GM19372 (cell line): Measurements from ENCODE around the gene CACNA2D4.

Source experiments
- ATAC-seq: cut with Tn5 transposase; IDR thresholded peaks from one replicate; pipeline ENCODE4 v1.9.1; 2021; ENCODE audit warnings: mild to moderate bottlenecking, low read depth, moderate library complexity; ENCODE audit not compliant: unreplicated experiment

The CACNA2D4 gene

GRCh38 chr12:1848146-1848545, 70.3 kb downstream of the CACNA2D4 start:
- ATAC-seq: no peak

DNA sequence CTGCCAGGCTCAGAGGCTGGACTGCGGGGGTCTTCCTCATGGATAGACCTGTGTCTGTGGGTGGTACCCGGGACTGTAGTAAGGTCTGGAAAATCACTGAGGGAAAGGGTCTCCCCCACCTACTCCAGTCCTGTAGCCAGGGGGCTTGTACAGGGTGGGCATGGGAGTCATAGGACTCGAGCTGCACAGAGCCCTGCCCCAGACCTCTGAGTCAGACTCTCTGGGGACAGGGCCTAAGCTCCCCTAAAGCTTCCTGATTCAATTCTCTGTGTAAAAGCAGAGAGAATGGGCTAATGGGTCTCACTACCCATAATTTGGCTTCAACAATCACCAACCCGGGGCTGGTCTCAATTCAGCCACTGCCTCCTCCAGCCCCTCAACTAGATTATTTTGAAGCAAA, 71.0 kb downstream of the CACNA2D4 start:
- ATAC-seq: no peak

- no peak for ATAC-seq
These were observed 71.7 kb downstream of the CACNA2D4 start for GRCh38 chr12:1846421-1847405.

DNA sequence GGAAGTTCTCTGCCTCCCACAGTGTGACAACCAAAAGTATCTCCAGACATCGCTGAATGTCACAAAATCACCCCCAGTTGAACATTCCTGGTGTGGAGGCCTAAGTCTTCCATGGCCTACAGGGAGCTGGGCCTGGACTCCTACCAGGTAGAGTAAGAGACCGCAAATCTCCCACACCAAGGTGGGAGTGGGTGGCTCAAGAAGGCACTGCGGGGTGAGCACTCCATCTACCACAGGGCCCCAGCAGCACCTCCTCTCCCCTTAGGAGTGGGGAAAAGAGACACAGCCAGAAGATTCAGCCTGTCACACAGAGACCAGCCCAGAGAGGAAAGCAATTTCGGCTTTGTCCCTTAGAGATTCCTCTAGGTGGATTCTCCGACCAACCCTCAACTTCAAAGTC, 72.6 kb downstream of the CACNA2D4 start:
- ATAC-seq: no peak

DNA sequence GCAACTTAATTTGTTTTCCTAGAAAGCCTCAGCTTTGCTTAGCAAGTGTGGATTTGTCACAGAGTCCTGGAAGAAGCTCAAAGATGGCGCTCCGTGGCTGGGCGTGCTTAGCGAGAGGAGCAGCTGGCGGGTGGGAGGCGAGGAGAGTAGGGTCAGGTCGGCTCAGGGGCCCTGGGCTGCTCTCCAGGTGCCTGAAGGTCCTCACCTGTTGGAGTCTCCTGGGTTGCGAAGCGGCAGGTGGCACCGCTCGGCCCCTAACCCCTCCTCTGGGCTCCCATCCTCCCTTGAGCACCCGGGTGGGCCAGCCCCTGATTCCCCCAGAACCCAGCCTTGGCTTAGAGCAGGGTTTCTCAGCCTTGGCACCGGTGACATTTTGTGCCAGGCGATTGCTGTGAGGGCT, 73.0 kb downstream of the CACNA2D4 start:
- no peak for ATAC-seq

DNA sequence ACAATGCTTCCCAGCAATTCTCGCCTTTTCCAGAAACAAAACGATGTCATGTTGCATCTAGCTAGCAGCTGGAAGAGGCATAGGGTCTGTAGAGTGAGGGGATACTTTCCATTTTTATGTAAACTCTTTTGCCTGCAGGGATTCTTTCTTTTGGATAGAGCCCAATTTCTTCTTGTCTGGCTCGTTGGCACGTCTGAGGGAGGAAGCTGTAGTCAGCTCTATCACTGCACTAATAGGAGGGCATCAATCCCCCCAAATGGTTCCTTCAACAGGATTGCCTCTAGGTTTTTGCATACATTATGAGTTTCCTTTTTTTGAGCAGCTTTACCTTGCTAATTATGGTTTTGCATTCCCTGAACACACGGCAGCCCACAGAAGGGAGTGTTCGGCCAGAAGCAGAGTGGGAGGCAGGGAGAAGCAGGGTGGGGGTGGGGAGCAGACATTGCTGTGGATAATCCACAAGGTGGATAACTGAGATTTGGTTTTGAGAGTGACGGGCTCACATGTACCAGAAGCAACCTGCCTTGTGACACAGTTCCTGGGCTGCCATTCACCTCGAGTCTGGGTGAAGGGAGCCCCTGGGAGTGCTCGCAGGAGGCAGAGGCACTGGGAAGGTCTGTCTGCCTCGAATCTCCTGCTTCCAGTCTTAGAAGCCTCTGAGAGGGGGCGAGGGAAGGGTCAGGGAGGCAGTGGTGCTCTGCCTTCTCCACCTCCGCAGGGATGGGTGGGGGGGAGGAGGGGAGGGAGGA, 73.6 kb downstream of the CACNA2D4 start:
- no peak for ATAC-seq

DNA sequence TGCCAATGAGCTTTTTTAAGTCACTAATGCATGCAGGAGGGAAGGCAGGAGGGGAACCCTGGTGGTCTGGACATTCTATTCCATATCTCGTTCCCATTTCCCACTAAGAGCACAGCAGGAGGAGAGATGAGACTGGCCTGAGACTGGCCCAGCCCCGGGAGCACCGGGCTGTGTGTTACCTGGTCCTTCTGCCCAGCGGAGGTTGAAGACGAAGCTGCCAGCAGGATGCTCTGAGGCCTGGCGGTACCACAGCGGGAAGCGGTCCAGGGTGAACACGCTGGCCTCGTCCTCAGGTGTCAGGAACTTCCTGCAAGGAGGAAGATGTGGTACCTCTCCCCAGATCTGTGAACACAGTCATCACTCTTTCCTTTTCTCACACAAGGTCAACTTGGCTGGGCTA, 74.2 kb downstream of the CACNA2D4 start:
- ATAC-seq: no peak

DNA sequence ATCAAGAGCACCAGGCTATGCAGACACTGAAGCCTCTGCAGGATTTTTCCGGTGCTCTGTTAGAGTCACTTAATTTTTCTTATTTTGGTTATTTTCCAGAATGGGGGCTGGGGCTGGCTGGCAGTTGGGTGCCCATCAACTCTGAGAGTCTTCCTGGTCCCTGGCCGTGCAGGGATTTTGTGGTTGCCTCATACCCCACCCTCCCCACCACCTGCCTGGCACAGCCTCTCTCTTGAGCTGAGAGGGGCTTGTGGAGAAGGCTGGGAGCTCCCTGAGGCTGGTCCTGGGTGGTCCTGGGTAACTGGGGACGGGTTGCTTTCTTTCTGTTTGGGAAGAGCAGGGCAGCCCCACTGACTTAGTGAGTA, 74.8 kb downstream of the CACNA2D4 start:
- no peak for ATAC-seq

GRCh38 chr12:1842905-1843640, 75.4 kb downstream of the CACNA2D4 start:
- ATAC-seq: no peak

DNA sequence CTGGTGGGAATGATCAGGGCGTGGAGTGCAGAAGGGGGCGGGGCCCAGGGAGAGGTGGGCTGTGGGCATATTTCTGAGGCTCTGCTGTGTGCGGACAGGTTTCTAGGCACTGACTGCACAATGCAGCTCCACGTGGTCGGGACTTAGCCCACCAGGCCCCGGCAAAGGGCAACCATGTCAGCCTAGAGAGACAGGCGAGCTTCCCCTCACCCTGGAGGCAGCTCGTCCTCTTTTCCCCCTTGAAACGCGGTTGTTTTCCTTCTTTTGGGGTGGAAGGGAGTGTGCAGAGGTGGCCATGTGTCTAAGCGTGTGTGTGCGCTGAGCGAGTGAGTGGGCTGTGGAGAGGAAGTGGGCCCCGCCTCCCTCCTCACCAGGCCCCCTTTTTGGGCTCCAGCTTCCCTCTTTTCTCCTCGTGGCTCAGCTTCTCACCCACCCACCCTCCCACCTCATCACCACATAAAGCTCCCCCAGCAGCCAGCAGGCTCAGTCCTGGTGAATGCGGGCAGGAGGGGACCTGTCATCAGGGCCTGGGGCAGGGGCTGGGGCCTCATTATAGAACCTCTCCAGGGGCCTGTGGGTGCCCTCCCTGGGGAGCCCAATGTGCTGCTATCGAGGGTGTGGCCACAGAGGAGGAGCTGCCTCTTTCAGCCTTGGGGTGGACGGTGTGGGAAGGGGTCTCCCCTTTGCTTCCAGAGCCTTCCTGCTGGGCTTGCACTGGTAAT, 76.1 kb downstream of the CACNA2D4 start:
- ATAC-seq: no peak

- ATAC-seq: no peak
These were observed 76.8 kb downstream of the CACNA2D4 start for GRCh38 chr12:1841586-1842182.

DNA sequence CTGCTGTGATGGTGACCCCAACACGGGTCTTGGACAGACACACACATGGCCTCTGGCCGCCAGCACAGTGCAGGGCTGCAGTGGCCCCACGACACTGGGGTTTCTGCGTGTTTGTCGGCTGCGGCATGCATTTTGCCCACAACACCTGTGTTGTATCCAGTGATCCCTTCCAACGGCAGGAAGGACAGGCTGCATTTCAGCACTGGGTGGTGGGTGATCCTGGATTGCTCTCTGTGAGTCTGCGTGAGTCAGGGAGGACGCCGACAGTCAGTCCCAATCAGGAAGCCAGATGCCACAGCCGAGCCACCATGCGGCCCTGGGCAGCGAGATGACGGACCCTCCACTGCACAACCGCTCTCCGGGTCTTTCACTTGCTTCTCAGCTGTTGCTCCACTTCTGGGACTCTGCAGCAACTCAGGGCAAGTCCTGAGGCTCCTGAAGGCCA, 77.4 kb downstream of the CACNA2D4 start:
- ATAC-seq: no peak

- no peak for ATAC-seq
These were observed 78.2 kb downstream of the CACNA2D4 start for GRCh38 chr12:1839956-1840951.

DNA sequence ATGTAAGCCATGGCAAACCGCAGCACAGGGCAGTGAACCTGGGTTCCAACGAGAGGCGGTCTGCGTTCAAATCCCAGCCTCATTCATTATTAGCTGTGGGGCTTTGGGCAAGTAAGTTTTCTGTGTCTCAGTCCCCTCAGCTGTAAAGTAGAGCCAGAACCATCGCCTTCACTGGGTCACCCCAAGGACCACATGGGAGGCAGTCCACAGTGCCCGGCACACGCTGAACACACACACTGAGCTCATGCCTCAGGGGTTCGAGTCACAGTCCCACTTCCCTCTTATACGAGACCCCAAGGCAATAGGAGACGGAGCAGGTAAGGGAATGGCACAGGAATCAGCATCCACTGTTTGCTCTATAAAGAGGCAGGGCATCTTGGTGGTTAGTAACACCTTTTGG, 79.0 kb downstream of the CACNA2D4 start:
- no peak for ATAC-seq

DNA sequence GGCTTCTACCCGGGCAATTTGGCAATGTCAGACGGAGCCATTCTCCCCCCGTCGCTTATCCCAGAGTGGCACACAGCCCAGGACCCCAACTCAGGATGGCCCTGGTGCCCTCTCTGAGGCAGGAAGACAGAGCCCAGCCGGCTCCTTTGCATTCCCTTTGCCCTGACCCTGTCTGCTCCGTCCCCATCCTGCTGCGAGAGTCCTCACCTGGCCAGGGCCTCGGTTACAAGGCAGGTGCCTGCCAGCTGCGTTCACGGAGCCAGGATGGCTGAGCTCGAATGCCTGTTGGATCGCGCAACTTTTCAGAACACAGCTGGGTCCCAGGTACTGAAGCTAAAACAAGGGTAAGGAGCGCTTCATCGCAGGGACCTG, 79.5 kb downstream of the CACNA2D4 start:
- no peak for ATAC-seq

GRCh38 chr12:1838205-1838993, 80.1 kb downstream of the CACNA2D4 start:
- no peak for ATAC-seq

DNA sequence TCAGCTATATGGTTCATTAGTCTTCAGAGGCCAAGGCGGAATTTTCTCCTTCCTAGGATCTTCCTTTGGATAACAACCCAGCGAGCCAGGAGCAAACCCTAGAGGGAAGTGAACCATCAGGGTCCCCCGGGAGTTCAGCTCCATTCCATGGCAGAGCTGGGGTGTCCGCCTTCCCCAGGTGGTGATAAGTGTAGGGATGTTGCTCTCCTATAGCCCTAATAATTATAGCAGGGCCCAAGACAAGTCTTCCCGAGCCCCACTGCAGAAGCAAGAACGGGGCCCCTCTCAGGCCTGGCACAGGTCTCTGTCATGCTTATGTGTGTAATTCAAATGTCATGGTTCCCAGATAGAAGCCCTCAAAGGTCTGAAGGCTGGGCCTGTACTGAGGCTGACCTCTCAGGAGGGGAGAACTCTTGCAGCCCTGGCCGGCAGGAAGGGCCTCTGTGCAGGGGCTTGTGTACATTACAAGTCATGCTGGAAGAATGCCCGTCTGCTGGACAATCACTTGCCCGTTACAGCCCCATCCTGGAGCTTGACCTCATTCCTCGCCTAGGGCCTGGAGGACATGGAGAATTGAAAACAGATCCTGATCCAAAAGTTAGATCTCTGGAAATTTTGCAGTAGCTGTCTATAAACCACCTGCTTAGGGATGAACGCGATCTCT, 80.8 kb downstream of the CACNA2D4 start:
- no peak for ATAC-seq
